ENCODE data around the gene GALNT2.

The GALNT2 gene

DNA sequence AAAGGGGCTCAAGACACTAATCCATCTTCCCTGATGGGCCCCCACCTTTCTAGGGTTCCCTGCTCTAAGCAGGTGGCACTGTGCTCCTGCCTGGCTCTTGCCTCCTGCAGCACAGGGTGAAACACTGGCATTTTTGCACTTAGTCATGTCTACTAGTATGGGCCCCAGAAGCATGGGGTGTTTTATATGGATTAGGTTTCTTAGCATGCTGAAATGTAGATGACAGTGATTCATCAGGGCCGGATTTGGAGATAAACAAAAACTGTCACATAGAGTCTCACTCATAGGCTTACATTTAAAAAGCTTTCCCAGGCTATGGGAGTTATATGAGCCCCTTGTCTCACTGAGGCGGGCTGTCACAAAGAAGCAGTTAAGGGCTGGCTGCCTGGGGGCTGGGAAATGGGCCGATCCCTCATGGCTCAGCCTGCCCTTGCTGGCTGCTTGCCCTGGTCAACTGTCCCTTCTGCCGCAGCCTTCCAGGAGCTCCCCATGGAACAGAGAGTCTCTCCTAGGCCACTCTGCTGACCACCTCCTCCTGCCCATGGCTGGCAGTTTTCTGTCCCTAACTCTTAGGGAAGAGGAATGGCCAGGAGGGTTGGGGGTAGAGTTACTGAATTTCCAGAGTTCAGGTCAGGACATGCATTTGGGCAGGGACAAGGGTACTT is 6.5 kb downstream of the GALNT2 start:
- peak; percentile 85 for DNase-seq

DNA sequence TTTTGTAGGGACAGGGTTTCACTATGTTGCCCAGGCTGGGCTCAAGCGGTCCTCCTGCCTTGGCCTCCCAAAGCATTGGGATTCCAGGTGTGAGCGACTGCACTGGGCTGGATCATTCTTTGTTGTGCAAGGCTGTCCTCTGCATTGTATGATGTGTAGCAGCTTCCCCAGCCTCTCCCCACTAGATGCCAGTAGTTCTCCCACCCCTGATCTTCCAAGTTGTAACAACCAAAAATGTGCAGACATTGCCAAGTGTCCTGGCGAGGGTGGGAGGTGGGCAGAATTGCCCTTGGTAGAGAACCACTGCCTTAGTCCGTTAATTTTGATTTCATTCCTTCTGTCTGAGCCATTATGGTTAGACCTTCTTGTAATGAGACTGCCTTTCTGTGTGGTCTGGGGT is 7.2 kb downstream of the GALNT2 start:
- DNase-seq, result no peak

GRCh38 chr1:230074762-230075161 is 7.7 kb downstream of the GALNT2 start:
- DNase-seq, result no peak

- no peak for DNase-seq
Measured at GRCh38 chr1:230076121-230076520, 9.1 kb downstream of the GALNT2 start.

- DNase-seq, result no peak
Measured at GRCh38 chr1:230077011-230077410, 10.0 kb downstream of the GALNT2 start.

DNA sequence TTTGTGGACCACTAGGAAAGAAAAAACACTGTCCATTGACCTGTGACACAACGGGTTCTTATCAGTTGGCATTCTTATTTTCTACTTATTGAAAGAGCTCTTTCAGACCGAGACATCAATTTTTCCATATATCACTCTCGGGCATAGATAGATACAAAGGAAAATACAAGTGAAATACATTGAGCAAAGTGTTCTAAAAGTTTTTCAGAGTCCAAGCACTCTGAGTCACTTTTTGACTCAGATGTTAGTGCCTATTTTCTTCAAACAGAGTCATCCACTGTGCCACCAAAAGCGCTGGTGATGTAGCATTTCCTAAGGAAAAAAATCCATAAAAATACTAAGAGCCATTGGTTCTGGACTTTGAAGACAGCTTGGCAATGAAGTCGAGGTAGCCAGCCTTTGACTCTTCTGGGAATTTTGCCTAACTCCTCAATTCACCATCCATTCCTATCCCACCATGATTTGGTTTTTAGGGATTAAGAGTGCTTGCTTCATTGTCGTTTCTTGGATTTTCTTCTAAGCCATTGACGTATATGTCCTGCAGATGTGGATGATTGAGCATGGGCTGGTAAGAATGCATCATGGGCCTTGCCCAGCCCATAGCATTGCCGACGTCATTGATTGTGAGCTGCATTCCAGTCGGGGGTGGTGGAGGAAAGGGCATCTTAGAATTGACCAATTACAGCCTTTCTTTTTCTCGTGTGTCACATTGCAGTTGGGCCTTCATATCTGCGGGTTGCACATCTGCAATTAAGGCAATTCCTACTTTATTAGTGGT is 10.6 kb downstream of the GALNT2 start:
- DNase-seq, result peak; percentile 69

DNA sequence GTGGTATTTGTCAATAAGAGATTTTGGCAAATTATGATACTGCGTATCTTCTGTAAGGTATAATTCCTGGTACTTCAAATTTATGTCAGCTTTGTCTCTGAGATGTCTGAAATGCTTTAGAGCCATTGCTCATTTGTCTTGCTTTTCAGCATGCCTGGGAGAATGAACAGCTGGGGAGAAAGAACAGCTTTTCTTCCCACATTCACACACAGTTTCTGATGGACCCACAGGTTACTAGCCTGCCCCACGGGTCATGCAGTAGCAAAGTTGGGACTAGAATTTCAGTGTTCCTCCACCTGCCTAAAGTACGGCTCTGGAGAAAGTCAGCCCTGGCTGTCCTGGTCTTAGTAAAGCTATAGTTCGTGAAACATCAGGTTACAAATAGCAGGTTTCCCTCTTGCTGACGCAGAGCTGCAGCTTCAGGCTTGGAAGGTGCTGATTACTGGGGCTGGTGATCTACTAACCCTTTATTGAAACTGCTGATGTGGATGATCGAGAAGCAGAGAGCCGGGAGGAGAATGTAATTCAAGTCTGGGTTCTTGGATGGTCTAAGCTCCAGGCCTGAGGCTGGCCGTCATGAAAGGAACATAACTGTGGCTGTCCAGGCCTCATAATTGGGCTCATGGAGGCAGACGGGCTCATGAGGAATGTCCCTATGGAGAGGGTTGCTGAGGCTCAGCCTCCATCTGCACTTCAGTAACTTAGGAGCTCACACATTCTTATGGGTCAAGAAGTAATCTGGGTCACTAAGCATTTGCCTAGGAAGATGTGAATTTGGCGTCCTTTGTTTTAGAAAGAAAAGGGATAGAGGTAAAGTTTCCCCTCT is 12.4 kb downstream of the GALNT2 start:
- DNase-seq, result no peak

- no peak for DNase-seq
Measured at GRCh38 chr1:230080822-230081221, 13.8 kb downstream of the GALNT2 start.

GRCh38 chr1:230081751-230082150 is 14.7 kb downstream of the GALNT2 start:
- DNase-seq, result no peak

GRCh38 chr1:230082211-230082610 is 15.2 kb downstream of the GALNT2 start:
- no peak for DNase-seq

DNA sequence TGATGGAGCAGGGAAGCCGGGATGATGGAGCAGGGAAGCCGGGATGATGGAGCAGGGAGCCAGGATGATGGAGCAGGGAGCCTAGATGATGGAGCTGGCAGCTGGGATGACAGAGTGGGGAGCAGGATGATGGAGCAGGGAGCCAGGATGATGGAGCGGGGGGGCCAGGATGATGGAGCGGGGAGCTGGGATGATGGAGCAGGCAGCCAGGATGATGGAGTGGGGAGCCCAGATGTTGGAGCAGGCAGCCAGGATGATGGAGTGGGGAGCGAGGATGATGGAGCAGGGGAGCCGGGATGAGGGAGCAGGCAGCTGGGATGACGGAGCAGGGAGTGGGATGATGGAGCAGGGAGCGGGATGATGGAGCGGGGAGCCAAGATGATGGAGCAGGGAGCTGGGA is 16.0 kb downstream of the GALNT2 start:
- no peak for DNase-seq

DNA sequence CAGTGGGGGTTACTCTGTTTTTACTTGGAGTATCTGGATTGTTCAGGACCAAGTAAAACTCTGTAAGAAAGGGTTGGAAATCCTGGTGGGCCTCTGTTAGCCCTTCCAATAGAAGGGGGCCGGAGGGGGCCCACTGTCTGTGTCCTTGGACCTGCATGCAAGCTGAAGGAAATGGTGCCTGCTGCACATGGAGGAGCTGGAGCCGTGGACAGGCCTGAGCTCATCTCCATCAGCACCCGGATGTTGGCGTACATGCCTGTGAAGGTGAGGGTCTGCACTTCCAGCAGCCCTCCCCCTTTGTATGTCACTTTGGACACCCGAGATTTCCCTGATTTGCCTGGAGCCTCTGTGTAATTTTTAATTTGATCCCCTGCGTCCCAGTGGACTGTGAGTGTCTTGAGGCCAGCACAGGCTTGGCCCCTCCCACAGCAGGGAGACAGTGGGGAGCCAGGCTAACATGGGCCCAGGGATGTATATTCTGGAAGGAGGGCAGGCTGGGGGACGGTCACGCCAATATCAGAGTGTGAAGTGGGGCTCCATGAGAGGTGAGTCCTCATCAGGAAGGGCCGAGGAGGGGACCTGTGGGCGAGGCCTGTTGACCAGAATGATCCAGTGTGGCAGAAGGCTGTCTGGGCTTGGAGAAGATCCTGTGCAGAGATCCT is 16.8 kb downstream of the GALNT2 start:
- DNase-seq, result no peak

- DNase-seq, result peak; percentile 97
Measured at GRCh38 chr1:230084408-230085177, 17.6 kb downstream of the GALNT2 start.

- DNase-seq, result no peak
Measured at GRCh38 chr1:230085178-230085515, 18.1 kb downstream of the GALNT2 start.

DNA sequence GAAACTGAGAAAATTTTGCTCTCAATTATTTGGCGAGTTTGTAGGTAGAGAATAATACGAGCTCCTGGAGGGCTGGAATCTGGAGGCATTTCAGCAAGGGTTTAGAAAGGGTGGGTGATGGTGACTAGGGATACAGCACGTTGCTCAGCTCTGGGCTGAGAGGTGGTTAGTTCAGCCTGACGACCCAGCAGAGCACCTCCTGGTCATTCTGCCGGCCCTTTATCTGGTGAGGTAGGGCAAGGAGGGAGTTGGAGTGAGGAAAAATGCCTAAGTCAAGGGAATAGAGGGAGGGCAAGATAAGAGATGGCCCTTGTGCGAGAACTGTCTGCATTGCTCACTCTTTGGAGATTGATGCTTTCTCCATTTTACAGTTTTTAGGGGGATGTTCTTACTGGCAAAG is 19.1 kb downstream of the GALNT2 start:
- no peak for DNase-seq

DNA sequence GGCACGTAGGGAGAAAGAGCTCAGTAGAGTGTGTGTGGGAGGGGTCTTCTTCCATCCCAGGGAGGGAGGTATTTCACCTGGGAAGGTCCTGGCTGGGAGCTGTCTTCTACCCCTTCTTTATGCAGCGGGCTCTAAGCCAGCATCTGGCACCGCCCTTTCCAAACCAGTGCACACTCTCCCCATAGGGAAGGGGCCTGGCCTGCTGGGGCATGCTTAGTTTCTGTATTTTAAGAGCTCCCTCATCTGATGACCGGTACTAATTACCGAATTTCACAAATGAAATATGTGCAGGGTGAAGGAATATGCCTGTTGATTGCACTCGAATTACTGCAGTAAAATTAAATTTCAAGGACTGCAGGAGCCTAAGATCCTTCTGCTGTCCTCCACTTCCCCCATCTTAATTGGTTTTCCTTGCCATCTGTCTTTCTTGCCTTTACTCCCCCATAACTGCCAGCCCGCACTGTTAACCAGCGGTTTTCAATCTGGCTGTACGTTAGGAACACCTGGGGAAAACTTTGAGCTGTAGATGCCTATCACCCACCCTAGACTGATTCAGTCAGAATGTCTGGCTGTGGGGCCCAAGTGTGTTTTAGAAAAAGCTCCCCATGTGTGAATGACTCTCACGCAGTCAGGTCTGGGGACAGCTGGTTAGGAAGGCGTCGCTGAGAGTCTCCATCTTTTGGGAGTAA is 20.1 kb downstream of the GALNT2 start:
- no peak for DNase-seq

GRCh38 chr1:230087717-230088105 is 20.7 kb downstream of the GALNT2 start:
- no peak for DNase-seq

DNA sequence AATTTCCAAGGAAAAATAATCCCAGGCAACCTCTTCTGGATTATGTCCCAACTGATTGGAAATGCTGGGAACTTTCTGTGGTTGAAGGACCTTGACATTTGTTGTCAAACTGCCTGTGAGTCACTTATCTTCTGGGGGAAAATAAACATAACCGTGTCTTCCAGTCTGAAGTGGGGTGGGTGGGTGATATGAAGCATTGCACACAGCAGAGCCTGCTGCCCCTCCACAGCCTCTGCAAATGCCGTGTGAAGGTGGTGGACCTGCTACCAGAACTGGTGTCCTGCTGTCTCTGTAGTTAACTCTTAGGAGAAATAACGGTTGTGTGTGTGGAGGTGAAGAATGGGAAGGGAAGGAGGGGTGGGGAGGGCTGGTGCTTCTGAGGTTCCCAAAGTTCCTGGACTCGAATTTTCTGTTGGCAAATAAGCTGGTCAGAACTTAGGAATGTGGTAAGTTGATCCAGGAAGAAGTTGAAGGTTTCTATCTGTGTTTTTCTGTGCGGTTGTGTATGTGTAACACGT is 23.2 kb downstream of the GALNT2 start:
- DNase-seq, result peak; percentile 82

- peak; percentile 64 for DNase-seq
Measured at GRCh38 chr1:230091473-230092231, 24.6 kb downstream of the GALNT2 start.

DNA sequence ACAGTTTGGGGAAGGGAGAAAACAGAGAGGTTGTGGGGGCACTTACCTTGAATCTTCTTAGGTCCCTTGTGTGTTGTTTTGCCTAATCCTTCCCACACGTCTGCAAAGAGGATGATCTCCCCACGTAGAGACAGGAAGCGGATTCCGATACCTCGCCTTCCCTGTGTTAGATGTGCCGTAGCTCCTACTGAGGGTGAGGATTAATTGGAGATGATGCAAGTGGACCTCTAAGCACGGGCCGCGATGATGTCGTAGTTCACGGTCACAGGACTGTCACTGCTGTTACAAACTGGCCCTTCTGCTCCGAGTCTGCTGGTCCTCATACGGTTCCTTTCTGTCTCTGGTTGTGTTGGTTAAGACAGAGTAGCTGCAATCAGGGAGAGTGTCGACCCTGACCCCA is 27.7 kb downstream of the GALNT2 start:
- DNase-seq, result no peak

GRCh38 chr1:230095938-230096337 is 28.9 kb downstream of the GALNT2 start:
- no peak for DNase-seq
